Stimulated activated naive B cell treated with anti-CD40 and anti-IgM and Interleukin-4, amounts not matched to agents 10 μg/mL and 1 μg/mL and 100 μg/mL, for 72 hours (primary cell): ENCODE measurements around the gene MARCKS.
"Not testable (repeated sequence)": the region's sequence is repeated elsewhere in the genome, so short reads cannot be mapped to it uniquely, and the experiment has no call there.

ENCODE experiments used
- ATAC-seq, 2 donors: fragments of 150-1000 bp; cut with Tn5 transposase; replicated peaks; 2 replicates each; pipeline ENCODE4 v1.10.0; 2021; ENCODE audit warnings: moderate library complexity in 1 of 2
- DNase-seq: peaks from one replicate; pipeline ENCODE4 v3.0.0; 2021
- H3K27ac Mint-ChIP-seq: one replicate; pipeline ENCODE4 v1.8.0; 2022; ENCODE audit warnings: mild to moderate bottlenecking, mixed read lengths
- H3K27me3 Mint-ChIP-seq, 2 donors: one replicate each; pipeline ENCODE4 v1.8.0; 2022; ENCODE audit warnings: mixed read lengths in 2 of 2
- H3K36me3 Mint-ChIP-seq, 2 donors: one replicate each; pipeline ENCODE4 v1.8.0; 2022; ENCODE audit warnings: mixed read lengths in 2 of 2, mild to moderate bottlenecking in 1 of 2
- H3K4me1 Mint-ChIP-seq, 2 donors: one replicate each; pipeline ENCODE4 v1.8.0; 2022; ENCODE audit warnings: mixed read lengths in 2 of 2, mild to moderate bottlenecking in 1 of 2
- H3K4me3 Mint-ChIP-seq, 2 donors: one replicate each; pipeline ENCODE4 v1.8.0; 2022; ENCODE audit warnings: mild to moderate bottlenecking in 2 of 2, mixed read lengths in 2 of 2, moderate library complexity in 1 of 2
- H3K9me3 Mint-ChIP-seq, 2 donors: one replicate each; pipeline ENCODE4 v1.8.0; 2022; ENCODE audit warnings: mixed read lengths in 2 of 2, mild to moderate bottlenecking in 1 of 2

MARCKS gene

GRCh38 chr6:113884011-113884410 lies 26.9 kb downstream of the MARCKS start:
- H3K27ac Mint-ChIP-seq: no peak overlapping the region
- H3K4me1 Mint-ChIP-seq: peaks cover 0 to 5% of the 10 kb centered on the region in 2 donors
- H3K27me3 Mint-ChIP-seq: peaks cover 3 to 5% of the 10 kb centered on the region in 2 donors
- H3K4me3 Mint-ChIP-seq: no peak overlapping the region
- H3K9me3 Mint-ChIP-seq: no peaks in the 10 kb centered on the region
- H3K36me3 Mint-ChIP-seq: no peaks in the 10 kb centered on the region
- DNase-seq (no peak), ATAC-seq (no peak)

GRCh38 chr6:113886512-113886911 lies 29.4 kb downstream of the MARCKS start:
- DNase-seq: no peak
- Mint-ChIP-seq H3K9me3 (peaks cover 0 to 3% of the 10 kb centered on the region in 2 donors), H3K27ac (no peak overlapping the region), H3K4me3 (no peak overlapping the region), H3K27me3 (peaks cover 0 to 3% of the 10 kb centered on the region in 2 donors), H3K4me1 (no peaks in the 10 kb centered on the region), H3K36me3 (peaks cover 0 to 2% of the 10 kb centered on the region in 2 donors)
- ATAC-seq: no peak

- DNase-seq (no peak), ATAC-seq (no peak)
- H3K27me3 Mint-ChIP-seq: peaks cover 0 to 3% of the 10 kb centered on the region in 2 donors
- H3K4me3 Mint-ChIP-seq: no peak overlapping the region
- H3K27ac Mint-ChIP-seq: no peak overlapping the region
- H3K9me3 Mint-ChIP-seq: peaks cover 4 to 6% of the 10 kb centered on the region in 2 donors
- peaks cover 0 to 2% of the 10 kb centered on the region in 2 donors for H3K36me3 Mint-ChIP-seq
- no peaks in the 10 kb centered on the region for H3K4me1 Mint-ChIP-seq
These were observed 31.3 kb downstream of the MARCKS start for GRCh38 chr6:113888493-113888892.

GRCh38 chr6:113888956-113889630 lies 31.9 kb downstream of the MARCKS start:
- Mint-ChIP-seq H3K4me1 (no peaks in the 10 kb centered on the region), H3K27ac (no peak overlapping the region), H3K27me3 (peaks cover 0 to 3% of the 10 kb centered on the region in 2 donors), H3K4me3 (no peak overlapping the region), H3K9me3 (peaks cover 4 to 6% of the 10 kb centered on the region in 2 donors), H3K36me3 (peaks cover 0 to 2% of the 10 kb centered on the region in 2 donors)
- DNase-seq: no peak
- ATAC-seq: no peak

- Mint-ChIP-seq H3K9me3 (peaks cover 4 to 6% of the 10 kb centered on the region in 2 donors), H3K4me3 (no peak overlapping the region), H3K36me3 (peaks cover 0 to 2% of the 10 kb centered on the region in 2 donors), H3K27me3 (peaks cover 8 to 11% of the 10 kb centered on the region in 2 donors), H3K27ac (no peak overlapping the region), H3K4me1 (no peaks in the 10 kb centered on the region)
- ATAC-seq: no peak
- no peak for DNase-seq
These were observed 36.3 kb downstream of the MARCKS start for GRCh38 chr6:113893451-113893850.

GRCh38 chr6:113893866-113894265 lies 36.7 kb downstream of the MARCKS start:
- Mint-ChIP-seq H3K4me1 (no peaks in the 10 kb centered on the region), H3K9me3 (peaks cover 4 to 6% of the 10 kb centered on the region in 2 donors), H3K36me3 (peaks cover 0 to 2% of the 10 kb centered on the region in 2 donors), H3K27ac (no peak overlapping the region), H3K4me3 (no peak overlapping the region), H3K27me3 (peaks cover 8 to 11% of the 10 kb centered on the region in 2 donors)
- ATAC-seq (no peak), DNase-seq (no peak)

GRCh38 chr6:113894712-113895674 lies 37.8 kb downstream of the MARCKS start:
- DNase-seq (no peak), ATAC-seq (no peak)
- Mint-ChIP-seq H3K9me3 (peaks cover 4 to 6% of the 10 kb centered on the region in 2 donors), H3K4me1 (no peaks in the 10 kb centered on the region), H3K27ac (no peak overlapping the region), H3K36me3 (peaks cover 0 to 2% of the 10 kb centered on the region in 2 donors), H3K4me3 (no peak overlapping the region), H3K27me3 (peaks cover 11 to 13% of the 10 kb centered on the region in 2 donors)

GRCh38 chr6:113901482-113901881 lies 44.3 kb downstream of the MARCKS start:
- Mint-ChIP-seq H3K4me1 (no peaks in the 10 kb centered on the region), H3K27me3 (peaks cover 1 to 10% of the 10 kb centered on the region in 2 donors), H3K27ac (no peak overlapping the region), H3K9me3 (no peaks in the 10 kb centered on the region), H3K4me3 (no peak overlapping the region), H3K36me3 (no peaks in the 10 kb centered on the region)
- DNase-seq (no peak), ATAC-seq (no peak)

- Mint-ChIP-seq H3K27me3 (peaks cover 0 to 13% of the 10 kb centered on the region in 2 donors), H3K4me3 (no peak overlapping the region), H3K36me3 (no peaks in the 10 kb centered on the region), H3K27ac (no peak overlapping the region), H3K4me1 (peaks cover 0 to 1% of the 10 kb centered on the region in 2 donors), H3K9me3 (no peaks in the 10 kb centered on the region)
- DNase-seq (no peak), ATAC-seq (no peak)
These were observed 46.7 kb downstream of the MARCKS start for GRCh38 chr6:113903666-113904330.

GRCh38 chr6:113907102-113907815 lies 50.1 kb downstream of the MARCKS start:
- H3K27ac Mint-ChIP-seq: no peak overlapping the region
- no peaks in the 10 kb centered on the region for H3K36me3 Mint-ChIP-seq
- DNase-seq (no peak), ATAC-seq (no peak)
- H3K4me1 Mint-ChIP-seq: peaks cover 0 to 3% of the 10 kb centered on the region in 2 donors
- no peak overlapping the region for H3K4me3 Mint-ChIP-seq
- no peaks in the 10 kb centered on the region for H3K9me3 Mint-ChIP-seq
- peaks cover 0 to 3% of the 10 kb centered on the region in 2 donors for H3K27me3 Mint-ChIP-seq

- H3K36me3 Mint-ChIP-seq: no peaks in the 10 kb centered on the region
- peaks cover 0 to 3% of the 10 kb centered on the region in 2 donors for H3K4me1 Mint-ChIP-seq
- no peak overlapping the region for H3K27ac Mint-ChIP-seq
- no peaks in the 10 kb centered on the region for H3K9me3 Mint-ChIP-seq
- no peak overlapping the region for H3K4me3 Mint-ChIP-seq
- no peak for DNase-seq
- no peak for ATAC-seq
- H3K27me3 Mint-ChIP-seq: peaks cover 0 to 3% of the 10 kb centered on the region in 2 donors
These were observed 51.7 kb downstream of the MARCKS start for GRCh38 chr6:113908801-113909200.

GRCh38 chr6:113909224-113909856 lies 52.2 kb downstream of the MARCKS start:
- DNase-seq: no peak
- H3K9me3 Mint-ChIP-seq: no peaks in the 10 kb centered on the region
- H3K4me1 Mint-ChIP-seq: peaks cover 0 to 3% of the 10 kb centered on the region in 2 donors
- H3K27ac Mint-ChIP-seq: no peak overlapping the region
- peaks cover 0 to 3% of the 10 kb centered on the region in 2 donors for H3K27me3 Mint-ChIP-seq
- no peaks in the 10 kb centered on the region for H3K36me3 Mint-ChIP-seq
- no peak overlapping the region for H3K4me3 Mint-ChIP-seq
- peak; percentile 50 to 54 for ATAC-seq

GRCh38 chr6:113910285-113910684 lies 53.1 kb downstream of the MARCKS start:
- H3K27ac Mint-ChIP-seq, H3K4me3 Mint-ChIP-seq, DNase-seq, H3K9me3 Mint-ChIP-seq, H3K4me1 Mint-ChIP-seq, H3K27me3 Mint-ChIP-seq, ATAC-seq, H3K36me3 Mint-ChIP-seq: not testable (repeated sequence)
